ENCODE data around the gene MYO19.
"Not testable (repeated sequence)": the region's sequence is repeated elsewhere in the genome, so short reads cannot be mapped to it uniquely, and the experiment has no call there.

- TF ChIP-seq, protein P1, sequence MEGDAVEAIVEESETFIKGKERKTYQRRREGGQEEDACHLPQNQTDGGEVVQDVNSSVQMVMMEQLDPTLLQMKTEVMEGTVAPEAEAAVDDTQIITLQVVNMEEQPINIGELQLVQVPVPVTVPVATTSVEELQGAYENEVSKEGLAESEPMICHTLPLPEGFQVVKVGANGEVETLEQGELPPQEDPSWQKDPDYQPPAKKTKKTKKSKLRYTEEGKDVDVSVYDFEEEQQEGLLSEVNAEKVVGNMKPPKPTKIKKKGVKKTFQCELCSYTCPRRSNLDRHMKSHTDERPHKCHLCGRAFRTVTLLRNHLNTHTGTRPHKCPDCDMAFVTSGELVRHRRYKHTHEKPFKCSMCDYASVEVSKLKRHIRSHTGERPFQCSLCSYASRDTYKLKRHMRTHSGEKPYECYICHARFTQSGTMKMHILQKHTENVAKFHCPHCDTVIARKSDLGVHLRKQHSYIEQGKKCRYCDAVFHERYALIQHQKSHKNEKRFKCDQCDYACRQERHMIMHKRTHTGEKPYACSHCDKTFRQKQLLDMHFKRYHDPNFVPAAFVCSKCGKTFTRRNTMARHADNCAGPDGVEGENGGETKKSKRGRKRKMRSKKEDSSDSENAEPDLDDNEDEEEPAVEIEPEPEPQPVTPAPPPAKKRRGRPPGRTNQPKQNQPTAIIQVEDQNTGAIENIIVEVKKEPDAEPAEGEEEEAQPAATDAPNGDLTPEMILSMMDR (conservative IDR thresholded peaks at IDR 0.05): not testable (repeated sequence)
- not testable (repeated sequence) for TF ChIP-seq ZFX (IDR thresholded peaks at IDR 0.05)
These were observed 26.2 kb downstream of the MYO19 start for GRCh38 chr17:36508439-36508838.
